ENCODE results near the gene FAM131C.

DNA sequence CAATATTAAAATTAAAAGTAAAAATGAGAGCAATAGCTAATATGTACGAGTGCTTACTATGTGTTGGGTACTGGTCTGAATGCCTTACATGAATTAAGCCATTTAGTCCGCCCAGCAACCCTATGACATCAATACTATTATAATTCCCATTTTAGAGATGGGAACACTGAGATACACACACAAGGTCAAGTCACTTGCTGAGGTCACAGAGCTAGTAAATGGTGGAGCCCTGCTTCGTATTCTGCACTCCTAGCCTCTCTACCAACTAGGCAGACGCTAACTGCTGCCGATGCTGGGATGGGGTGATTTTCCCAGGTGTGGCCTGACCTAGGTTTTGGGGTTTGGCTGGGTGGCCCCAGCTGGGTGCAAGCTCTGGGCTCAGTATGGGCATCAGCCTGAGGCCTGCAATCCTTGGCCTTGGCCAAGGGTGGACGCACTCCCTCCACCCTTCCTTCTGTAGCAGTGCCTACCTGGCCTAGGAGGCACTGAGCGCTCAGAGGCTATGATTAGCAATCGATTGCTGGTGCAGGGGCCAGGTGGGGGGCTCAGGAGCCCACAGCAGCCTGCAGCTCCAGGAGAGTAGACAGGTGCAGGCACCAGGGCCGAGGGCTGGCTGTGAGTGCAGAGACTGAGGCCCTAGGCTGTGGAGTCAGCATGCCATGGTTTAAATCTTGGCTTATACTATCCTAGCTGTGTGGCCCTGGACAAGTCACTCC lies 2.7 kb downstream of the FAM131C start:
- TF ChIP-seq TRIM28 (IDR thresholded peaks at IDR 0.05; ENCODE audit: borderline replicate concordance, low read length) = no peak
- no peak for TF ChIP-seq ZNF18 (tag by site-specific recombination; IDR thresholded peaks at IDR 0.05)
- no peak for TF ChIP-seq ZNF366 (tag by site-specific recombination; conservative IDR thresholded peaks at IDR 0.05)
- no peak for TF ChIP-seq ZNF518A (tag by site-specific recombination; conservative IDR thresholded peaks at IDR 0.05; ENCODE audit: low read depth)
- TF ChIP-seq KLF9 (tag by site-specific recombination; IDR thresholded peaks at IDR 0.05; ENCODE audit: low read depth) = no peak
- no peak for TF ChIP-seq HOXA7 (CRISPR knock-in tag; IDR thresholded peaks at IDR 0.05; ENCODE audit: borderline replicate concordance)
- no peak for TF ChIP-seq ZSCAN30 (tag by site-specific recombination; IDR thresholded peaks at IDR 0.05)
- no peak for TF ChIP-seq SCRT2 (tag by site-specific recombination; IDR thresholded peaks at IDR 0.05)
